HG03097 (cell line): ENCODE results near the gene CD4.

ENCODE experiments used
- ATAC-seq: cut with Tn5 transposase; IDR thresholded peaks from one replicate; pipeline ENCODE4 v1.9.1; 2021; ENCODE audit not compliant: unreplicated experiment, low FRiP score

Gene CD4

GRCh38 chr12:6840761-6841515 is 51.6 kb downstream of the CD4 start, which contains the start of gene GNB3:
GNB3 (plus strand) TSS chr12:6840925; CDS start chr12:6841288, 363 bp downstream.
- no peak for ATAC-seq

DNA sequence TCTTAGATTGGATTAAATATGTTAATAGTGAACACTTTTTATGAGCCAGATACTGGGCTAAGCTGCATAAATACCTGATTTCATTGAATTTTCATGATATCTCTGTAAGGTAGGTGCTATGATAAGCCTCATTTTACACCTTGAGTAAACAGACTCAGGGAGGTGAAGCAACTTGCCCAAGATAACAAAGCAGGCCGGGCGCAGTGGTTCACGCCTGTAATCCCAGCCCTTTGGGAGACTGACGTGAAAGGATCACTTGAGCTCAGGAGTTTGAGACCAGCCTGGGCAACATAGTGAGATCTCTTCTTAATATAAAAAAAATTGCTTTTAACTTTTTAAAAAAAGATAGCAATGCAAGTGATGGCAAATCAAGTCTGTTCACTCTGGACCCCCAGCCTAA is 52.7 kb downstream of the CD4 start:
- no peak for ATAC-seq

DNA sequence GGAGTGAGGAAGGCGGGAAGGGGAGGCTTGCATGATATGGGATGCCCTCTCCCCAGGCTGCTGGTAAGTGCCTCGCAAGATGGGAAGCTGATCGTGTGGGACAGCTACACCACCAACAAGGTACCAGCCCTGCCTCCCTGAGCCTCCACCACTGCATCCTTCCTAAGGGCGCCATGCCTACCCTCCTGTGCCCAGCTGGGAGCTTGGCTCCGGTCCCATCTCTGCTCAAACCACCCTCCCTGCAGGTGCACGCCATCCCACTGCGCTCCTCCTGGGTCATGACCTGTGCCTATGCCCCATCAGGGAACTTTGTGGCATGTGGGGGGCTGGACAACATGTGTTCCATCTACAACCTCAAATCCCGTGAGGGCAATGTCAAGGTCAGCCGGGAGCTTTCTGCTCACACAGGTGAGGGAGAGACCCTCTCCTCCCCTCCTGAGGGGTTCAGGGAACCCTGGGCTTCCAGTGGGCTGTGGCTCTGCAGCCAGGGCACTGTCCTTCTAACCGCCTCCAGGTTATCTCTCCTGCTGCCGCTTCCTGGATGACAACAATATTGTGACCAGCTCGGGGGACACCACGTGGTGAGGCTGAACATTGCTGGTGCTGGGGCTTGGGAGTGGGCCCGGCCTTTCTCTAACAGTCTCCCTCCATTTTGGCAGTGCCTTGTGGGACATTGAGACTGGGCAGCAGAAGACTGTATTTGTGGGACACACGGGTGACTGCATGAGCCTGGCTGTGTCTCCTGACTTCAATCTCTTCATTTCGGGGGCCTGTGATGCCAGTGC is 54.0 kb downstream of the CD4 start:
- no peak for ATAC-seq

DNA sequence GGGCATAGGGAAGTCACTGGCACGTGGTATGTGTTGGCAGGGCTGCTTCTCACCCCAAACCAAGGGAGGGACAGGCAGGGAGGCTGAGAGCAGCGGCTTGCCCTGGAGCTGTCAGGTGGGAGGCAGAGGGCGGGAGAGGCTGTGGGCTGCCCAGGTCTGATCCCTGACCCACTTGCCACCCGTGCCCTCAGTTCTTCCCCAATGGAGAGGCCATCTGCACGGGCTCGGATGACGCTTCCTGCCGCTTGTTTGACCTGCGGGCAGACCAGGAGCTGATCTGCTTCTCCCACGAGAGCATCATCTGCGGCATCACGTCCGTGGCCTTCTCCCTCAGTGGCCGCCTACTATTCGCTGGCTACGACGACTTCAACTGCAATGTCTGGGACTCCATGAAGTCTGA is 56.1 kb downstream of the CD4 start:
- no peak for ATAC-seq

GRCh38 chr12:6846316-6846869 is 57.1 kb downstream of the CD4 start:
- no peak for ATAC-seq

- no peak for ATAC-seq
Observed at GRCh38 chr12:6847676-6848075, 58.3 kb downstream of the CD4 start.

DNA sequence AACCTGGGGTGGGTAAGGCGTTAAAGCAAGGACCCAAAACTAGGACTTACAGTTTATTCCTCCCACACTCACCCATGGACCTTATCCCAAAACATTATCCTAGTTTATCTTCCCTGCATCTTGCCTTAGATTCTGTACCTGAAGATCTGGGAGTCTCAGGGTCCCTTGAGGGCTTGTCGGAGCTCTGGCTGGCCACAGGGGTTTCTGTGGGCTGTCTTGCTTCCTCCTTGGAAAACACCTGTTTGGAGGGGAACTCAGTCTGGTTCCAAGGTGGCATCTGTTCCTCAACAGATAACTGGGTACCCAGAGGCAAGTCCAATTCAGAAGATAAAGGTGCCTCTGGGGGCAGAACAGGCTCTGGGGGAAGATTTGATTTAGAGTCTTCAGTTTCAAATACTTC is 60.1 kb downstream of the CD4 start:
- ATAC-seq, result no peak

- no peak for ATAC-seq
Observed at GRCh38 chr12:6849976-6850560, 60.7 kb downstream of the CD4 start.

- no peak for ATAC-seq
Observed at GRCh38 chr12:6850796-6851152, 61.4 kb downstream of the CD4 start.

- ATAC-seq, result peak; percentile 46
Observed at GRCh38 chr12:6851153-6851920, 62.0 kb downstream of the CD4 start, which contains the start of gene CDCA3. CDCA3 (minus strand) TSS chr12:6851286; CDS start chr12:6850952, 334 bp downstream.

DNA sequence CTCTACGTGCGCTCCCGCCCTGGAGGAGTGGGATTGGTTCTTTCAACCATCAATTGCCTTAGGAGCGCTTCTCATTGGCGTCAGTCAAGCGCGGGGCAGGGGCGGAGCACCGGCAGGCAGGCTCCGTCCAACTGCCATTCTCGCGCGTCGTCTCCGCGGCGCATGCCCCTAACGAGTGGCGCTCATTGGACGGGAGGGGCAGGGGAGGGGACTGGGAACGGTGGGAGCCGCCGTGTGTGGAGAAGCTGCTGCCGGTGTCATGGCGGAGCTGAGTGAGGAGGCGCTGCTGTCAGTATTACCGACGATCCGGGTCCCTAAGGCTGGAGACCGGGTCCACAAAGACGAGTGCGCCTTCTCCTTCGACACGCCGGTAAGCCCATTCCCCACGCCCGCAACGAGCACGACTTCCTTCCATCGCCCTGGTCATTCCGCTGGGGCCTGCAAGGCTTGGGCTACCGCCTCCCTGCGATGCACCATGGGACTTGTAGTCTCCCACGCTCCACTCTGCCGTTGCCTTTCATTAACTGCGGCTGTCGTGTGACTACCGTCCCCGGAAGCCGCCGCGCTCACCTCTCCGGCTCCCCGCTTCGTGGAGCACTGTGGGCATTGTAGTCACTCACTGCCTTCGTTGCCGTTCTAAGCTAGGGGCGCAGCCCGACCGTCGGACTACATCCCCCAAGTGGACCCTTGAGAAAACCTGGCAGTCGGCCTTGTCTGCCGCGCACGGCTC is 62.8 kb downstream of the CD4 start, which contains the start of gene USP5:
TSS of gene USP5 (plus strand) at position 230 of the 730 bp plus-strand sequence. CDS start at position 260, 30 bp downstream.
- peak; percentile 84 for ATAC-seq

DNA sequence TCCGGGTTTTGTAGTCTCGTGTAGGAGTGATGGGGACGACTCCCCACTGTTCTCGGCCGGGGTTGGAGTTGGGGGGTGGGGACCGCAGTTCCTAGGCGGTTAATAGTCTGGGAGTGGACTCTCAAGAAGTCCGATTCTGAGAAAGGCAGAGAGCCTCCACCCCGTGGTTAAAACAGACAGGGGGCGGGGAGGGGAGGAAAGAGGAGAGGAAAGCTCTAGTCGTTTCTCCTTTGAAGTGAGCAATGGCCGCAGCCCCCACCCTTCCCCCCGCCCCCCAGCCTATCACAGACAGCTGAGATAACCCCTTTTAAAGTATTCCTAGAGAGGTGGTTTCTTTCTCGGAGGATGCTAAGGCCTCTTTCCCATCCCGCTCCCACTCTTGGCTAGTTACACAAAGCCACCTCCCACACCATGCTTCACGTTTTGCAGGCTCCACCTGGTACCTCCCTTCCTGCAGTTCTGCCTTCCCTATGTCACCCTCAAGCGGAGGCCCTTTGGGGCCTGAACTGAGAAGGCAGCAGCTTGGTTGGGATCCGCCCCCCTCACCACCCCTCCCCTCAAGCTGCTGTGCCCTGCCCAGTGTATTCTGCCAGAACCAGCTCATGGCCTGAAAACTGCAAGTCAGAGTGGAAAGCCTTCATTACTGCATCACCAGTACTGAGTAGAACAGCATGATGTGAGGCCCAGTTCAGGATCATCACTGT is 63.5 kb downstream of the CD4 start:
- ATAC-seq, result no peak

DNA sequence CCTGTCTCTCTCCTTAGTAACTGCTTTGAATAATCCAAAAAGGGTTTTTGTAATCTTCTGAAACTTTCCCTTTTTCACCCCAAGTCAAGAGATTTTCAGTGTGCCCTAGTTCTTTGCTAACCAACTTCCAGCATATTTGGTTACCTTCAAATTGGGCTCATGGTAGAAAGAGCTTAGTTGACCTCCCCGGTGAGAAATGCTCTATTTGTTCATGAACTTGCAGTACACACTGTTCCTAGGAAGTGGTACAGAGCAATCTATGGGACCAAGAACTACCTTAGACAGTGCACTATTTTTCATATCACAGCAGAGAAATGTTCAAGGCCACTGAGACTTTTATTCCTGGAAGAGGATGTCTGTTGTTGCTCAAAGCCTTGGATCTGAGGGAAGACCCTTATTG is 64.3 kb downstream of the CD4 start:
- no peak for ATAC-seq

DNA sequence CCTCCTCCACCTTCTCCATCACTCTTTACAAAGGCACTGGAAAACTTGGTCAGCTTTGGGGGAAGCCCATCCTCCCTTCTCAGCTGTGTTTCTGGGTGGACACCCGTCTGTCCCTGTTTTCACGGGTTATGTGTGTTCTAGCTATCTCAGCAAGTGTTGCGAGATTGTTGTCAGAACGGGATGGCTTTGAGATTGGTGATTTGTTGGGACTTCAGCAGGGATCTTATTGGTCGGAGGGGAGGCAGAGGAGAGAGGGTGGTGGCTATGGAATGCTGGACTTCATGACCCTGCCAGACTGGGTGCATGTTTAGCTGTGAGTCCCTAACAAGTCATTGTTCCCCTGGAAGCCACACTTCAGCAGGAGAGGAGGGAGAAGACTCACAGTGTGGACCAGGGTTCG is 64.7 kb downstream of the CD4 start:
- no peak for ATAC-seq

GRCh38 chr12:6855322-6855721 is 66.0 kb downstream of the CD4 start:
- no peak for ATAC-seq

GRCh38 chr12:6858799-6859198 is 69.5 kb downstream of the CD4 start:
- ATAC-seq, result no peak

GRCh38 chr12:6860116-6860515 is 70.8 kb downstream of the CD4 start:
- no peak for ATAC-seq

DNA sequence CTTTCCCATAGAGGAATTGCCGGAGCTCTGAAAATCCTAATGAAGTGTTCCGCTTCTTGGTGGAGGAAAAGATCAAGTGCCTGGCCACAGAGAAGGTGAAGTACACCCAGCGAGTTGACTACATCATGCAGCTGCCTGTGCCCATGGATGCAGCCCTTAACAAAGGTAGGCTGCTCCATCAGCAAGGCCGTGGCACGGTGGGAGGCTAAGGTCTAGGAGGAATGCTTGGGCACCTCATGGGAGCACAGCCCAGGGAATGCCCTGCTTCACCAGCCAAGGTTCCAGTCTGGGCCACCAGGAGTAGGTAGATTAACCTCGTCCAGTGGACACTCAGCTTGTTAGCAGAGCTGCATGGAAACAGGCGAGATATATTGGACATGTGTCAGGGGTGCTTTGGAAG is 71.6 kb downstream of the CD4 start:
- no peak for ATAC-seq

GRCh38 chr12:6861391-6861790 is 72.1 kb downstream of the CD4 start:
- no peak for ATAC-seq
